Measurements from ENCODE around the gene PEMT.

GRCh38 chr17:17533901-17534441 lies 57.5 kb downstream of the PEMT start:
- TF ChIP-seq, protein P1, sequence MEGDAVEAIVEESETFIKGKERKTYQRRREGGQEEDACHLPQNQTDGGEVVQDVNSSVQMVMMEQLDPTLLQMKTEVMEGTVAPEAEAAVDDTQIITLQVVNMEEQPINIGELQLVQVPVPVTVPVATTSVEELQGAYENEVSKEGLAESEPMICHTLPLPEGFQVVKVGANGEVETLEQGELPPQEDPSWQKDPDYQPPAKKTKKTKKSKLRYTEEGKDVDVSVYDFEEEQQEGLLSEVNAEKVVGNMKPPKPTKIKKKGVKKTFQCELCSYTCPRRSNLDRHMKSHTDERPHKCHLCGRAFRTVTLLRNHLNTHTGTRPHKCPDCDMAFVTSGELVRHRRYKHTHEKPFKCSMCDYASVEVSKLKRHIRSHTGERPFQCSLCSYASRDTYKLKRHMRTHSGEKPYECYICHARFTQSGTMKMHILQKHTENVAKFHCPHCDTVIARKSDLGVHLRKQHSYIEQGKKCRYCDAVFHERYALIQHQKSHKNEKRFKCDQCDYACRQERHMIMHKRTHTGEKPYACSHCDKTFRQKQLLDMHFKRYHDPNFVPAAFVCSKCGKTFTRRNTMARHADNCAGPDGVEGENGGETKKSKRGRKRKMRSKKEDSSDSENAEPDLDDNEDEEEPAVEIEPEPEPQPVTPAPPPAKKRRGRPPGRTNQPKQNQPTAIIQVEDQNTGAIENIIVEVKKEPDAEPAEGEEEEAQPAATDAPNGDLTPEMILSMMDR (IDR thresholded peaks at IDR 0.05), result no peak
- TF ChIP-seq EZH2 (IDR thresholded peaks at IDR 0.05; ENCODE audit: borderline replicate concordance, insufficient read depth, low read depth, low read length, poor library complexity, severe bottlenecking), result no peak
